AG04450 (cell line): ENCODE results near the gene TICRR. TPM values are rescaled to one million over a fixed set of nuclear protein-coding genes. Genes with fewer than 3 reads are reported as not detected.

Experiments used
- CTCF ChIA-PET: fragments of 300-600, 350-600 bp; formaldehyde crosslinking; extraction: SDS; loops from one replicate; lab custom pipeline; 2022; ENCODE audit warnings: antibody characterized with exemption, inconsistent platforms; lab: Charles Lee
- POLR2A ChIA-PET: fragments of 350-600 bp; formaldehyde crosslinking; extraction: SDS; loops from one replicate; lab custom pipeline; 2021; ENCODE audit warnings: antibody characterized with exemption, inconsistent platforms; lab: Yijun Ruan, JAX
- DNase-seq: peaks from one replicate; pipeline ENCODE4 v3.0.0-alpha.2; 2011; ENCODE audit warnings: low read depth, low spot score
- H3K27ac ChIP-seq: one replicate; pipeline ENCODE4 v1.5.1; 2012; ENCODE audit warnings: low read depth, low read length, control low read depth
- H3K27me3 ChIP-seq: one replicate; pipeline ENCODE4 v1.6.0; 2012; ENCODE audit warnings: low read length; ENCODE audit not compliant: control insufficient read depth, insufficient read depth
- H3K4me3 ChIP-seq: 2 replicates; pipeline ENCODE4 v1.5.1; 2011; ENCODE audit warnings: mild to moderate bottlenecking, low read depth, low read length, control low read depth
- H3K9me3 ChIP-seq: 2 replicates; pipeline ENCODE4 v1.5.1; 2012; ENCODE audit warnings: low read length; ENCODE audit not compliant: control insufficient read depth, insufficient read depth
- polyA plus RNA-seq: library from polyadenylated mRNA; depleted of rRNA; stranded (reverse); fragments of >200 nt; gene quantifications from 2 replicates; pipeline ENCODE4 v1.2.3, GENCODE V29; 2011
- TF ChIP-seq, protein P1 (sequence below): IDR thresholded peaks from 2 replicates; pipeline ENCODE4 v1.5.1; 2011; ENCODE audit warnings: low read depth, low read length, control low read depth, inconsistent platforms

TICRR gene
- polyA plus RNA-seq, 1 experiment = 1.3 TPM

DNA sequence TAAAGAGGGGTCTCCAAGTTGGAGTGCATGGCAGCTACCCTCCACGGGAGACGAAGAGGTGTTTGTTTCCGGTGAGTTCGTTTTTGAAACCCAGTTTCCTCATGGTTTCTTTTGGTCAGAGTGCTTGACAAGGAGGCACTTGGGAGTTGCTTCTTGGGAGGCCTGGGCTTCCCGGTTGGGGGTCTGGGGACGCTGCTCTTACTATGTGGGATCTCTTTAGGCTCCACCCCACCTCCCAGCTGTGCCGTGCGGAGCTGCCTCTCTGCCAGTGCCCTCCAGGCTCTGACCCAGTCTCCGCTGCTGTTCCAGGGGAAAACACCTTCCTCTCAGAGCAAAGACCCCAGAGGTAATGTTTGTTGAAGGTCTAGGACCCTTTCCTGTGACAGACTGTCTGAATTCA is 50.4 kb downstream of the TICRR start:
- Histone ChIP-seq H3K4me3 (no peak overlapping the region), H3K9me3 (peaks cover 4% of the 10 kb centered on the region; the same call in 1 of the 2 replicates), H3K27ac (no peak overlapping the region), H3K27me3 (no peaks in the 10 kb centered on the region)
- ChIA-PET CTCF (no interaction called here), POLR2A (no interaction called here)
- TF ChIP-seq, protein P1, sequence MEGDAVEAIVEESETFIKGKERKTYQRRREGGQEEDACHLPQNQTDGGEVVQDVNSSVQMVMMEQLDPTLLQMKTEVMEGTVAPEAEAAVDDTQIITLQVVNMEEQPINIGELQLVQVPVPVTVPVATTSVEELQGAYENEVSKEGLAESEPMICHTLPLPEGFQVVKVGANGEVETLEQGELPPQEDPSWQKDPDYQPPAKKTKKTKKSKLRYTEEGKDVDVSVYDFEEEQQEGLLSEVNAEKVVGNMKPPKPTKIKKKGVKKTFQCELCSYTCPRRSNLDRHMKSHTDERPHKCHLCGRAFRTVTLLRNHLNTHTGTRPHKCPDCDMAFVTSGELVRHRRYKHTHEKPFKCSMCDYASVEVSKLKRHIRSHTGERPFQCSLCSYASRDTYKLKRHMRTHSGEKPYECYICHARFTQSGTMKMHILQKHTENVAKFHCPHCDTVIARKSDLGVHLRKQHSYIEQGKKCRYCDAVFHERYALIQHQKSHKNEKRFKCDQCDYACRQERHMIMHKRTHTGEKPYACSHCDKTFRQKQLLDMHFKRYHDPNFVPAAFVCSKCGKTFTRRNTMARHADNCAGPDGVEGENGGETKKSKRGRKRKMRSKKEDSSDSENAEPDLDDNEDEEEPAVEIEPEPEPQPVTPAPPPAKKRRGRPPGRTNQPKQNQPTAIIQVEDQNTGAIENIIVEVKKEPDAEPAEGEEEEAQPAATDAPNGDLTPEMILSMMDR = no peak
- DNase-seq = no peak

DNA sequence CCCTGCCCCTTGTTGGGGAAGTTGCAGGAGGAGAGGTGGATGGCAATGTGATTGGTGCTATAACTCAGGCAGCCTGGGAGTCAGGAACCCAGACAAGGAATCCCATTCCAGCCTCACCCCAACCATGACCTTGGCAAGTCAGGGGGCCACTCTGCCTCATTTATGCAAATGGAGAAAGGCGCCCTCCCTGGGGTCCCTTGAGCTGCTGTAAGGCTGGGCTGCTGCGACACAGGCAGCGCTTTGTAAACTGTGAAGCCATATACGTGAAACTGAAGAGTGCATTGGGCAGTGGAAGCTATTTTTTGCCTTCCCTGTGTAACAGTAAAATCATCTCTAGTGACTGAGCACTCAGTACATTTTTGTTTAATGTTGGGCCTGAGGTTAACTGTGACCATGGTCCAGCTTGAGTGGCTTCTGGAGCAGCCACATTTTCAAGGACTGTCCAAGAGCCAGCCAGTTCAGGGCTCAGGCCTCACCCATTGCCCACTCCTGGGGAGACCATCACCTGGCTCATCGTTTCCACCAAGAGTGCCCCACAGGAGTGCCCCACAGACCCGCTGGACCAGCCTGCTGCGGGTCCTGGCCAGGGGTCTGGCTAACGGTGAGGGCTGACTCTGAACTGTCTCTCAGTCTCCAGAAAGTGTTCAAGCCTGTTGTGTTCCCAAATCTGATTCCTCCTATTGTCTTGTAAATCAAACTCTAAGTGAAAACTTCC is 52.1 kb downstream of the TICRR start:
- no peak for DNase-seq
- CTCF ChIA-PET = no interaction called here
- H3K27me3 ChIP-seq = no peaks in the 10 kb centered on the region
- POLR2A ChIA-PET = no interaction called here
- peaks cover 4% of the 10 kb centered on the region; the same call in 1 of the 2 replicates for H3K9me3 ChIP-seq
- no peak overlapping the region for H3K4me3 ChIP-seq
- no peak overlapping the region for H3K27ac ChIP-seq
- TF ChIP-seq, protein P1 = no peak

DNA sequence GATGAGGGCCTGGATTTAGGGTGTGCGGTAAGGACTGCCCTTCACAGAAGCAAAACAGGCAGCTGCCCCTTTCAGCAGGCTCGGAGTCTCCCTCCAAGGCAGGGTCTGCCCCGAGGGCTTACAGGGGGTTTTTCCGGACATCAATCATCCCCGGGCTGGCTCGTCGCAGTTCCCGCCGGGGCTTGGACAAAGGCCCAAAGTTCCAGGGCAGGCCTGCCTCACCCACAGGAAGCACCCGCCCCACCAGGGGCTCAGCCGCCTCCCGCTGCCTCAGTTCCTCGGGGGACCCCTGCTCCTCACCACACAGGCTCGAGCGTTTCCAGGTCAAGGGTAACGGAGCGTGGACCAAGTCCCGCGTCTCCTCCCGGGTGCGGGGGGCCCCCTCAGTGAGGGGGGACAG is 53.0 kb downstream of the TICRR start:
- TF ChIP-seq, protein P1 = no peak
- Histone ChIP-seq H3K27ac (no peak overlapping the region), H3K27me3 (no peaks in the 10 kb centered on the region), H3K9me3 (peaks cover 8% of the 10 kb centered on the region; the same call in 1 of the 2 replicates), H3K4me3 (no peak overlapping the region)
- DNase-seq = no peak
- POLR2A ChIA-PET = no interaction called here
- CTCF ChIA-PET = no interaction called here

DNA sequence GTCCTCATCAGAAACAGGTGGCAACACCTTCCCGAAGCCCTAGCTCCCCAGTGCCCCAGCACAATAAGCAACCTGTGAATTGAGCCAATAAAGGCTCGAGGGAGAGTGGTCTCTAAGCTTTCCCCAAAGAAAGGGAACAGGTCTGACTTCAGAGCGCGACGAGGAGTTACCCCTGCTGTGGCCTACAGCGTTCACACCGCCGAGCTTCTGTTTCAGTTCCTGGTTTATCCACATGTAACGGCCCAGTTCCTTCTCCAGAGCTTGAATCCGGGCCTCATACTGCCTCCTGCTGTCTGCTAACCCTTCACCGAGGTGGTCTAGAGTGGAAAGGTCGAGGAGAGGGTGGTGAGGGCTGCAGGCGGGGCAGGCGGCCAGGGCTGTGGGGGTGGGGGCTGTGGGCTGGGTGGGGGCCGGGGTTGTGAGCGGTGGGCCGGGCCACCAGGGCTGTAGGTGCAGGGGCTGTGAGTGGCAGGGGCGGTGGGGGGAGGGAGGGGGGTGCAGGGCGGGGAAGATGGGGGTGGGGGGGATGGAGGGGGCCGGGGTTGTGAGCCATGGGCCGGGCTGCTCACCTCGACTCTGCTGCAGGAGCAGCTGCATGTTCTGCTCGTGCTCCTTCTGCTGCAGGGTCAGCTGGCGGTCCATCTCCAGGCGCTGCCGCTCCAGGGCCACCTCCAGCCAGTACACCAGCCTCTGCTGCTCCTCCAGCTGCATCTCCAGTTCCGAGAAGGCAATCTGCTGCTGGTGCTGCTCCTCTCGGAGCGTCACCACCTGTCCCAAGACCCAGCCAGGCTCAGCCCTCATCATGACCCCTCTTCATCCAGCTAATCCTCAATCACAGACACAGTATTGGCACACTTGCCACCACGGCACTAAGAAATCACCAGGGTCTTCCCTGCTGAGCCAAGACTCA is 53.8 kb downstream of the TICRR start:
- CTCF ChIA-PET = no interaction called here
- POLR2A ChIA-PET = interaction anchor here (0.8 kb wide), 1 partner anchor 19 kb away, joined by 3 read pairs; no protein-coding TSS in a partner anchor
- H3K27me3 ChIP-seq = no peaks in the 10 kb centered on the region

More for the DNA sequence above, 53.8 kb downstream of the TICRR start:
- Histone ChIP-seq H3K4me3 (no peak overlapping the region), H3K9me3 (peaks cover 14% of the 10 kb centered on the region; the same call in 1 of the 2 replicates), H3K27ac (no peak overlapping the region)
- DNase-seq = no peak
- TF ChIP-seq, protein P1 = no peak
